Prostate gland (tissue), 2 donors: ENCODE data around the gene MDK. TPM values are rescaled to one million over a fixed set of nuclear protein-coding genes. Genes with fewer than 3 reads are reported as not detected.

Experiments used
- DNase-seq: peaks from one replicate; pipeline ENCODE4 v3.0.0-alpha.2; 2019; ENCODE audit warnings: low spot score
- H3K27ac ChIP-seq, 2 donors: fragments of 200-600 bp; sonication (generic); 2 replicates each; pipeline ENCODE4 v1.5.1; 2017 to 2019
- H3K27me3 ChIP-seq: fragments of 200-600 bp; sonication (generic); replicated peaks from 2 replicates; pipeline ENCODE4 v1.5.1; 2019; ENCODE audit not compliant: insufficient read depth
- H3K36me3 ChIP-seq, 2 donors: fragments of 200-600 bp; sonication (generic); 1 replicate in 1 of 2; 2 replicates in 1 of 2; pipeline versions ENCODE4 v1.5.1 to v1.8.1; 2017 to 2019
- H3K4me1 ChIP-seq: fragments of 200-600 bp; sonication (generic); replicated peaks from 2 replicates; pipeline ENCODE4 v1.5.1; 2019
- H3K4me3 ChIP-seq, 2 donors: fragments of 200-600 bp; sonication (generic); 2 replicates each; pipeline ENCODE4 v1.5.1; 2017 to 2019
- H3K9me3 ChIP-seq: fragments of 200-600 bp; sonication (generic); 2 replicates; pipeline ENCODE4 v1.5.1; 2017
- CTCF ChIP-seq, 4 experiments: fragments of 200-600 bp in 2 of 4; fragments of 450-650 bp in 2 of 4; sonication (generic) in 2 of 4; IDR thresholded peaks; 1 replicate in 3 of 4; 2 replicates in 1 of 4; pipeline ENCODE4 v1.5.1; 2016 to 2019; ENCODE audit warnings: antibody characterized with exemption in 4 of 4, mild to moderate bottlenecking in 2 of 4, moderate library complexity in 2 of 4
- POLR2A ChIP-seq: fragments of 450-650 bp; IDR thresholded peaks from one replicate; pipeline ENCODE4 v1.6.1; 2016; ENCODE audit warnings: antibody characterized with exemption, mild to moderate bottlenecking
- POLR2AphosphoS5 ChIP-seq: sonication (generic); formaldehyde crosslinking; IDR thresholded peaks from one replicate; pipeline ENCODE4 v1.6.1; 2017; ENCODE audit warnings: antibody characterized with exemption
- WGBS: methylation state at CpG from one replicate; pipeline ENCODE4 v1.1.5; 2018; 5-methylcytosine and 5-hydroxymethylcytosine counted together
- intact Hi-C: fragments of 100-400 bp; cut with DNase I; formaldehyde crosslinking; loops from one replicate; pipeline ENCODE4 v1.14.2; 2022
- total RNA-seq, 2 donors: library from RNA; depleted of rRNA; stranded (reverse); fragments of >200 nt; gene quantifications; one replicate each; pipeline ENCODE4 v1.1.0, GENCODE V29; 2016

Gene MDK
- total RNA-seq, 2 donors from 2014 or later = 71.6 to 164 TPM

GRCh38 chr11:46346886-46347636 is 34.4 kb upstream of the MDK start, which contains the start of gene DGKZ:
Gene DGKZ, plus strand, starts transcription at chr11:46347463. Its CDS starts 197 bp downstream, at chr11:46347660.
- intact Hi-C loops = loop anchor here (2.0 kb wide), 1 partner anchor 22 kb away; no protein-coding TSS in a partner anchor
- TF ChIP-seq POLR2AphosphoS5 = peak; percentile 50
- TF ChIP-seq CTCF (IDR thresholded peaks at IDR 0.05) = peak; percentile 69 to 100 (median 93)
- peak; percentile 67 for TF ChIP-seq POLR2A
- H3K36me3 ChIP-seq = no peaks in the 10 kb centered on the region
- 4% methylated on average over 54 of the region's 80 CpGs for WGBS
- peak within 1 kb of the TSS; percentile 43 to 44 for H3K27ac ChIP-seq
- no peaks in the 10 kb centered on the region for H3K9me3 ChIP-seq
- peak; percentile 87 for DNase-seq
- no peaks in the 10 kb centered on the region for H3K27me3 ChIP-seq
- peak within 1 kb of the TSS; percentile 71 for H3K4me3 ChIP-seq
- H3K4me1 ChIP-seq = peaks cover 13% of the 10 kb centered on the region

GRCh38 chr11:46347637-46348311 is 33.7 kb upstream of the MDK start:
- Histone ChIP-seq H3K27ac (peak overlapping the region; percentile 33 to 43), H3K27me3 (no peaks in the 10 kb centered on the region), H3K4me1 (peaks cover 13% of the 10 kb centered on the region), H3K4me3 (peak overlapping the region; percentile 71), H3K9me3 (no peaks in the 10 kb centered on the region), H3K36me3 (no peaks in the 10 kb centered on the region)
- WGBS = 28% methylated on average over 39 of the region's 63 CpGs
- intact Hi-C loops = loop anchor here (2.0 kb wide), 1 partner anchor 21 kb away; no protein-coding TSS in a partner anchor
- no peak for DNase-seq
- peak; percentile 29 for TF ChIP-seq POLR2A
- TF ChIP-seq CTCF (IDR thresholded peaks at IDR 0.05) = no peak

- Histone ChIP-seq H3K4me1 (peaks cover 13% of the 10 kb centered on the region), H3K9me3 (no peaks in the 10 kb centered on the region), H3K27ac (no peak overlapping the region), H3K27me3 (no peaks in the 10 kb centered on the region), H3K36me3 (no peaks in the 10 kb centered on the region), H3K4me3 (peak overlapping the region; percentile 71)
- no peak for TF ChIP-seq POLR2AphosphoS5
- TF ChIP-seq CTCF (IDR thresholded peaks at IDR 0.05) = no peak
- TF ChIP-seq POLR2A = no peak
- no peak for DNase-seq
- intact Hi-C loops = no loop called here
- 64% methylated on average over 18 of the region's 18 CpGs for WGBS
Observed at GRCh38 chr11:46348566-46349401, 32.7 kb upstream of the MDK start.

GRCh38 chr11:46350695-46351094 is 30.8 kb upstream of the MDK start:
- no peak for DNase-seq
- intact Hi-C loops = no loop called here
- Histone ChIP-seq H3K27me3 (no peaks in the 10 kb centered on the region), H3K27ac (no peak overlapping the region), H3K36me3 (no peaks in the 10 kb centered on the region), H3K9me3 (no peaks in the 10 kb centered on the region), H3K4me3 (no peak overlapping the region), H3K4me1 (peaks cover 13% of the 10 kb centered on the region)
- 40% methylated on average over 3 of the region's 3 CpGs for WGBS
- TF ChIP-seq POLR2AphosphoS5 (no peak), POLR2A (no peak), CTCF (IDR thresholded peaks at IDR 0.05) (no peak)
